ENCODE results near the gene TAPBP.

Gene TAPBP

DNA sequence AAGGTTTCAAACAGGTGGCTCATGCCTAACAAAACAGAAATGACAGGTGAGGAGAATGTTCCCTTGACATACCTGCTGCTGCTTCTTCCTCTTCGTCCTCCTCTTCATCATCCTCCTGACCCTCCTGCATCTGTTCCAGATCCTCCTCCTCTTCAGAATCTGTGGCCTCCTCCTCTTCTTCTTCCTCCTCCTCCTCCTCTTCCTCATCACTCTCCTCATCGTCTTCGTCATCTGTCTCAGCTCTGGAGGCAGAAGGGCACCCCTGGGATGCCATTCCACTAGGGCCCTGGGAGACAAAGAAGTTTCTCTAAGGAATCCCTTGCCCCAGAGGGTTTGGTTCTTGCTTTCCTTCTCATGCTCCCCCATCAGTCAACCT lies 6.0 kb upstream of the TAPBP start:
- DNase-seq (ENCODE audit: low spot score): no peak

GRCh38 chr6:33318426-33319073 lies 4.7 kb upstream of the TAPBP start:
- DNase-seq (ENCODE audit: low spot score): no peak

DNA sequence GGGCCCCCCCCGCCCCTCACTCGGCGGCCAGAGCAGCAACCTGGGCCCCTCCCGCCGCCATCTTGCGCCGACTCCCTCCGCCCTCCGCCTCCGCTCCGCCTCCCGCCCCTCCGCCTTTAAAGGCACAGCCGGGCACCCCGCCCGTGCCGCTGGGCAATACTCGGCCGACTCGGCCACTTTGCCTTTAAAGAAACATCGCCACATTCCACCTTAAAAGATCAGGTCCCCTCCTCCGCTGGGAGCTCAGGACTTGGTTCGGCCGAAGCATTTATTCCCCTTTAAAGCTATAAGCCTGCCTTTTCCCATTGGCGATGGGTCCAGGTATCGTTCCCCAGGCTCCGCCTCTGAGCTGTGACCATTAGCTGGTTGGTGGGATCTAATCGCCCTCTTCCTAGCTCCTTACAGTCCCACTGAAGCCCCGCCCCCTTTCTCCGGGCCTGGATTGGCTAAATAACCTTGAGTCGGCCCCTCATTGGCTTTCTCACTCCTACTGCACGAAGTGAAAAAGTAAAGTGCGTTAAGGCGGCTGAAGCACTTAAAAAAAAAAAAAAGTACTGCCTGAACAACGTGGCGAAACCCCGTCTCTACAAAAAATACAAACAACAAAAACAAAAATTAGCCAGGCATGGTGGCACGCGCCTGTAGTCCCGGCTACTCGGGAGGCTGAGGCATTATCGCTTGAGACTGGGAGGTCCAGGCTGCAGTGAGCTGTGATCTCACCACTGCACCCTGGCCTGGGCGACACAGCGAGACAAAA lies 4.0 kb upstream of the TAPBP start, which contains the start of gene ZBTB22:
Gene ZBTB22 (minus strand): TSS at position 76 of the 757 bp plus-strand sequence. CDS start 828 bp downstream, outside the sequence.
- peak; percentile 84 for DNase-seq (ENCODE audit: low spot score)

DNA sequence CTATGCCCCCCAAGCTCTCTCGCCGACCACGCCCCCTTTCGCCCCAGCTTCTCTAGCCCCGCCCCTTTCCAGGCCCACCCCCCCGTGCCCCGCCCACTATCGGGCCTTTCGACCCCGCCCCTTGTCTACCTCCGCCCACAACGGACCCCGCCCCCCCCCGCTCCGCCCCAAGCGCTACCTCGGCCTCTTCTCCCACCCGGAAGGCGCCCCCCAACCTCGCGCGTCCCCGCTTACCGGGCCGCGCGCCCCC lies 3.5 kb upstream of the TAPBP start:
- DNase-seq (ENCODE audit: low spot score): peak; percentile 56

DNA sequence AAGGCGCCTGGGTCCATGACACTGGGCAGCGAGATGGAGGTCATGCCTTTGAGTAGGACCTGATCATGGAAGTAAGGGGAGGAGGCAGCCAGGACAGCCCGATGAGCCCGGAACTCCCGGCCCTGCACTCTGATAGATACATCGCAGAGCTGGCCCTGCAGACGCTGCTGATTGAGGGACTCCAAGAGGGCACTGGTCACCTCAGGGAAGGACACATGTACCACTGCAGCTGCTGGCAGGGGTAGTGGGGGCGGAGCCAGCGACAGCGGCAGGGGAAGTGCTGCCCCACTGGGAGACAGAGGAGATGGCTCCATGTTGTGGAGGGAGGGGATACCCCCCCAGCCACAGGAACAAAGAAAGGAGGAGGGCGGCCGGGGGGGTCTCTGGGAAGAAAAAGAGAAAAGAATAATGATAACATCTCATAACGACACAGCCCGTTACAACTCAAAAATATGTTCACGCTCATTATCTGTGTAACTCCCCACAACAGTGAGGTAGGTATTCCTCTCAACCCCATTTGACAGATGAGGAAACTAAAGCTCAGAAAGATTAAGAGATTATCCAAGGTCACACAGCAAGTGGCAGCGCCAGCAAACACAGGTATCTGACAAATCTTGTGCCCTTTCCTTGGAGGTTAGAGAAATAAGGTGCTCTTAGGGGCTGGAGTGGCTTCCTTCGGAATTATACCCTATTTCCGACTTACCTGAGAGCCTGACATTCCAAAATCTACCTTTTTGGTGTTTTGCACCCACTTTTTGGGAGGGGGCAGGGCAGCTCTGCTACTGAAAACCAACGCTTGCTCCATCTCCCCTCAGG lies 2.9 kb upstream of the TAPBP start:
- no peak for DNase-seq (ENCODE audit: low spot score)

GRCh38 chr6:33315793-33316602 lies 2.1 kb upstream of the TAPBP start:
- DNase-seq (ENCODE audit: low spot score): no peak

DNA sequence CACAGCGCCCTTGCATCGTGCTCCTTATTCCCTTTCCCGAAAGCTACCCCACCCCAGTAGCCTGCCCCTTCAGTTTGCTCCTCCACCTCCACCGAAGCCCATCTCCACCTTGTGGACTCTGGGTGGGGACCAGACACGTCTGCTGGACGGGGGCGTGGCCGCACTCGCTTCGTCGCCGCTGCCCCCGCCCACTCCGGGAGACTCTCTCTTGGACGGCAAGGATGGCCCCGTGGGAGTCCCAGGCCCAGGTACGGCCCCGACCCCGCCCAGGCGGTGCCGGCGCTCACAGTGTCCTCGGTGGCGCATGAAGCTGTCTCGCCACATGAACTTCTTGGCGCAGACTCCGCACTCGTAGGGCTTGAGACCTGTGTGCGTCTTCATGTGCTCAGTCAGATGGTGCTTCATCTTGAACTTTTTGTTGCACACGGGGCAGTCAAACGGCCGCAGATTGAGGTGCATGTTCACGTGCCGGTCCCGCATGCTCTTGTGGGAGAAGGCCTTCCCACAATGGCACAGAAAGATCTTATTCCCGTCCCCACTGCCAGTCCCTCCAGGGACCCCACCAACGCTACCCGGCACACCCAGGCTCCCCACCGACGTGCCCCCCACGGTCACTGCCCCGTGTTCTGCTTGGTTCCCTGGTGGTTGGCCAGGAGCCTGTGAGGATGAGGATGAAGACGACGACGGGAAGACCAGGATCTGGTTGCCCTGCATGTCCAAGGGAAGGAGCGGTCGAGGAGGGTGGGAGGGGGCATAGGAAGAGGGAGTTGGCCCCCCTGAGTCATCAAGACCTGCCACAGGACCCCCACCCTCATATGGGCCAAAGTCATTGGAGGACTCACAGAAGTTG lies 1.3 kb upstream of the TAPBP start:
- no peak for DNase-seq (ENCODE audit: low spot score)

DNA sequence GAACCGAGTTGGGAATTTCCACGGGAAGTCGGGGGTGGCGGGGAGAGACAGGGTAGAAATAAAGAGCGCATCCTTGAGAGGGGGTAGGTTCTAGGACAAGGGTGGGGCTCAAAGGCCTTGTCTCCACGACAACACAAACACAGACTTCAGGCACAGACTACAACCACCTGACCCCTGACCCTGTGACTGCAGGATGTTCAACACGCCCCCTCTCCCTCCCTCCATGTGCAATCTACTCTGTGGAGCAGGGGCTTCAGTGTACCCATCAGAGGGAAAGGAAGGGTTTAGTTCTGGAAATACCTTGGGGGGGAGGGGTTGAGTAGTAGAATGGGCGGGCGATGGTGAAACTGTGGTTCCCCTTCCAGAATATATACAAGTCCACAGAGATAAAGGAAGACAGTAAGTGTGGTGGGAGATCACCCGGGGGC lies 651 bp upstream of the TAPBP start:
- DNase-seq (ENCODE audit: low spot score): peak; percentile 31

GRCh38 chr6:33313105-33313708 lies 671 bp downstream of the TAPBP start:
- DNase-seq (ENCODE audit: low spot score): peak; percentile 36

DNA sequence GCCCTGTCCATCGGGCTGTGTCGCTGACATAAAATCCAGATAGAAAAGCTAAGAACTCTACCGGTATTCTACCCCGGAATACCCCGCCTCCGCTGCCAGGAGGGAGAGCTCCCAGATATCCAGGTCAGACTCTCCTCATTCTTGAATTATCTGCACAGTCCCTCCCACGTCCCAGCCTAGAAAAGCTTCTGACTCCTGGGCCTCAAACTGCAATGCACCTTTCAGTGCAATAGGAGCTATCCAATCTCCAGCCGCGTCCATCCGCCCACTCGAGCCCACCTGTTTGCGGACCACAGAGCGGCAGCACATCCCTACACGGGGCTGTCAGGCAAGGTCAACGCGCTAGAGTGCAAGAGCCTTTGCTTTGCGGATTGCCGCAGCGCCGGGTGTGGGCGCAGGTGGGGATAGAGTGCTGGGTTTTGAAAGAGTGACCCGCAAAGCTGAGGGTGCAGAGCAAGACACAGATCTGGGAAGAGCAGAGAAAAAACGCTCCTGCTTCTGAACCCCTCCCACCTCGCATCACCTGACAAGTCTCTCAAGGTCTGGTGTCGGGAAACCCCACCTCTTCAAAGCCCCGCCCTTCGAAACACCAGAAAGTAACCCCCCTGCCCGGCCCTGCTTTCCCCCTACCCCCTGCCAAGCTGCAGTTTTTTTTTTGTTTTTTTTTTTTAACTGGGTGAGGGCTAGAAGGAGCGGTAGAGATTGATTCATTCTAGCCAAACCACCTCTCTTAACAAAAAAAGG lies 1.3 kb downstream of the TAPBP start:
- DNase-seq (ENCODE audit: low spot score): peak; percentile 71

- DNase-seq (ENCODE audit: low spot score): no peak
Measured at GRCh38 chr6:33306356-33306755, 7.5 kb downstream of the TAPBP start.

GRCh38 chr6:33305052-33305451 lies 8.8 kb downstream of the TAPBP start:
- DNase-seq (ENCODE audit: low spot score): no peak

GRCh38 chr6:33304216-33304615 lies 9.7 kb downstream of the TAPBP start:
- DNase-seq (ENCODE audit: low spot score): no peak

- DNase-seq (ENCODE audit: low spot score): no peak
Measured at GRCh38 chr6:33301877-33302276, 12.0 kb downstream of the TAPBP start.

DNA sequence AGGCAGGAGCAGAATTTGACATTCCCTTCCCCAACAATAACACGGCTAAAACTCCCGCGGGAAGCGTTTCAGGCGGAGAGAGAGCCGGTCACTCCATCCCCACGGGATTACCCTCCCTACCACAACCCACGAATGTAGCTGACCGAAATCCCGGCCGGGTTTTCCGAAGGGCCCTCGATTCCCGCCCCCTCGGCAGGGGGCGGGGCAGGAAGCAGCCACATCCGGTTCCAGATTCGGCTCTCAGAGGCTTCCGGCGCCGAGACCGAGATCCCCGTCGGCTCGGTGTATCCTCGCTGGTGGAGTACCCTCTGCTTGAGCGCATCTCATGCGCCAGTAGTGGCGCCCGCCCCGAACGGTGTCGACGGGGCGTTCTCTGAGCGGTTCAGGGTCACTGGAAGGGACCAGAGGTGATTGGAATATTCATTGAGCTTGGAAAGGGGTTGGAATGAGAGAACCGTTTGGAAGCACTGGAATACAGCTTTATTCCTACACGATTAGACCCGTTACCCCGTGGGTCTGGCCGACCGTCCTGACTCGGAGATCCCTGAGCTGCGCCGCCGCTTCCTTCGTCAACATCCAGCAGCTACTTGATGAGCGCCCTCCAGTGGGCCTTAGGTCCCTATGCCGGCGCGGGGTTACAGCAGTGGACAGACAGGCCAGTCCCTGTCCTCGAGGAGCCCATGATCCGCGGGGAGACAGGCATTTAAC lies 14.5 kb downstream of the TAPBP start:
- peak; percentile 72 for DNase-seq (ENCODE audit: low spot score)

DNA sequence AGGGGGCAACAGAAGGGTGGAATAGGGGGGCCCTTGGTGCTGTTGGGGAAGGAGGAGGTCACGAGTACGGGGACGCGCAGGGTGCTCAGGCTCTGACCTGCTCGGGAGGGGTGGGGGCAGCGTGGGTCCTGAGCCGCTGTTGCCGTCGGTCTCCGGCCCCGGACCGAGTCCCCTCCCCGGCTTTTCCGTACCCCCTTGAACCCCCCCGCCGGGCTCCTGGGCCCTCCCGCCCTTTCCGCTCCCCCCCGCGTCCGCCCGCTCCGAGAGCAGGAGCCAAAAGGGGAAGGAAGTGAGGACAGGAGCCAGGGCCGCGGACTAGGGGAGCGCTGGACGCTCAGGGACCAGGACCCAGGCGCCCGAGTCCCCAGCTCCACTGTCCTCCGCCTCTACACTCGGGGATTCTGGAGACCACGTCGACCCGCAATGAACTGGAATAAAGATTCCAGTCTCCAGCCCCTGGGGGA lies 15.1 kb downstream of the TAPBP start, which contains the start of gene RGL2:
Gene RGL2 (minus strand): TSS at position 170 of the 464 bp plus-strand sequence. CDS start 332 bp downstream, outside the sequence.
- DNase-seq (ENCODE audit: low spot score): no peak

DNA sequence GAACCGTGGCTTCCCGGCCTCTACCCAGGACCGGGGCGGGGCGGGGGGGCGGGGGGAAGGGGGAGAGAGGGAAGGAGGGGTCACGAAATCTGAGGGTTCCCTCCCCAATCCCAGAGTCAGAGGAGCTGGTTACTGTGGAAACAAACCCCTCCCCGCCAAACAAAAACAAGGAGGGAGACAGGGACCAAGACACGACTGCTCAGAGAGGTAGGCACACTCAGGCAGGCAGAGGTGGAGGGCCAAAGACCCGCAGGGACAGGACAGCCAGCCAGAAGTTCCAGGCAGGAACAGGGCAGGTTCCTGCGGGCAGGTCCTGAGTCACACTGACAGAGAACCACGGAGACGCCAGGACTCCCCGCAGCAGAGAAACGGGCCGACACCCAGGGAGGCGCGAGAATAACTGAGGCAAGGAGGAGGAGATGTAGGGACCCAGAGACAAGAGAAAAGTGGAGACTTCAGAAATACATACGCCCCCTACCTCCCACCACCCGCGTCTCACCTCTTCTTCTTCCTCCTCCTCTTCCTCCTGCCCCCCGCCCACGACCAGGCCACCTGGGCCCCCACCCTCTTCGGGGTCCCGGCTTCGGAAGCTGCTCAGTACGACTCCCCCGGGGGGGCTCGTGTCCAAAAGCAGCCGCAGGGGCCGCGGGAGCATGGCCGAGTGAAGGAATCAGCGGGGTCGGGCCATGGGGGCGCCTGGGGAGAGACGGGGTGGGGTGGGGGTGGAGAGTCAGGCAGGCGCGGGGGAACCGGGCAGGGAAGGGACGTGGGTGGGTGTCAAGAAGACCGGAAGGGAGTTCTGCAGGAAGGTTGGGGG lies 15.7 kb downstream of the TAPBP start:
- peak; percentile 54 for DNase-seq (ENCODE audit: low spot score)

GRCh38 chr6:33297406-33297955 lies 16.4 kb downstream of the TAPBP start:
- DNase-seq (ENCODE audit: low spot score): peak; percentile 34

Measured in HuH-7.5 (cell line).